Neural progenitor cell (in vitro differentiated cells): Measurements from ENCODE around the gene LHCGR. TPM values are rescaled to one million over a fixed set of nuclear protein-coding genes. Genes with fewer than 3 reads are reported as not detected.

Source experiments
- DNase-seq: peaks from one replicate; pipeline ENCODE4 v3.0.0-alpha.2; 2016; ENCODE audit warnings: low spot score
- H2AFZ ChIP-seq: fragments of 200-600 bp; sonication (generic); replicated peaks from 2 replicates; pipeline ENCODE4 v1.6.1; 2016; ENCODE audit warnings: antibody characterized with exemption
- H3F3A ChIP-seq: fragments of 200-600 bp; sonication (generic); 2 replicates; pipeline ENCODE4 v1.6.1; 2016; ENCODE audit warnings: antibody characterized with exemption, low read depth
- H3K27ac ChIP-seq: fragments of 200-600 bp; sonication (generic); 2 replicates; pipeline ENCODE4 v1.5.1; 2016; ENCODE audit warnings: mild to moderate bottlenecking
- H3K27me3 ChIP-seq: fragments of 200-600 bp; sonication (generic); 2 replicates; pipeline ENCODE4 v1.6.1; 2016; ENCODE audit warnings: mild to moderate bottlenecking, moderate library complexity
- H3K36me3 ChIP-seq: fragments of 200-600 bp; sonication (generic); 2 replicates; pipeline ENCODE4 v1.5.1; 2016
- H3K4me1 ChIP-seq: fragments of 200-600 bp; sonication (generic); 2 replicates; pipeline ENCODE4 v1.6.1; 2016; ENCODE audit warnings: mixed run types
- H3K4me2 ChIP-seq: fragments of 200-600 bp; sonication (generic); 2 replicates; pipeline ENCODE4 v1.6.1; 2016
- H3K4me3 ChIP-seq: fragments of 200-600 bp; sonication (generic); 2 replicates; pipeline ENCODE4 v1.5.1; 2016
- H3K79me2 ChIP-seq: fragments of 200-600 bp; sonication (generic); 2 replicates; pipeline ENCODE4 v1.6.1; 2016; ENCODE audit warnings: low read depth
- H3K9ac ChIP-seq: fragments of 200-600 bp; sonication (generic); 2 replicates; pipeline ENCODE4 v1.6.1; 2016
- H3K9me3 ChIP-seq: fragments of 200-600 bp; sonication (generic); 2 replicates; pipeline ENCODE4 v1.5.1; 2016; ENCODE audit warnings: low read depth
- H4K20me1 ChIP-seq: fragments of 200-600 bp; sonication (generic); 2 replicates; pipeline ENCODE4 v1.6.1; 2016; ENCODE audit warnings: low read depth
- H3K27ac Mint-ChIP-seq: 3 replicates; pipeline ENCODE4 v1.8.0; 2021; ENCODE audit warnings: mixed read lengths
- H3K27me3 Mint-ChIP-seq: 2 replicates; pipeline ENCODE4 v1.8.0; 2022; ENCODE audit warnings: low read depth, mild to moderate bottlenecking, inconsistent platforms, moderate library complexity, mixed read lengths; ENCODE audit not compliant: insufficient read depth
- H3K36me3 Mint-ChIP-seq: 3 replicates; pipeline ENCODE4 v1.8.0; 2021; ENCODE audit warnings: mixed read lengths
- H3K4me1 Mint-ChIP-seq: 3 replicates; pipeline ENCODE4 v1.8.0; 2021; ENCODE audit warnings: mixed read lengths
- H3K4me3 Mint-ChIP-seq: 3 replicates; pipeline ENCODE4 v1.8.0; 2021; ENCODE audit warnings: mild to moderate bottlenecking, moderate library complexity, mixed read lengths
- H3K9me3 Mint-ChIP-seq: 3 replicates; pipeline ENCODE4 v1.8.0; 2020; ENCODE audit warnings: mixed read lengths
- EZH2 ChIP-seq: fragments of 200-600 bp; sonication (generic); IDR thresholded peaks from 2 replicates; pipeline ENCODE4 v1.6.1; 2017; ENCODE audit warnings: antibody characterized with exemption, mild to moderate bottlenecking, moderate library complexity
- EZH2phosphoT487 ChIP-seq: fragments of 200-600 bp; sonication (generic); IDR thresholded peaks from 2 replicates; pipeline ENCODE4 v1.6.1; 2017; ENCODE audit warnings: antibody characterized with exemption
- total RNA-seq: library from RNA; depleted of rRNA; stranded (reverse); fragments of >200 nt; gene quantifications from 2 replicates; pipeline ENCODE4 v1.2.3, GENCODE V29; 2015; ENCODE audit warnings: low replicate concordance
- TF ChIP-seq, protein P1 (sequence below): fragments of 200-600 bp; sonication (generic); IDR thresholded peaks from 2 replicates; pipeline ENCODE4 v1.5.1; 2017; ENCODE audit warnings: antibody characterized with exemption, mild to moderate bottlenecking

LHCGR gene
- total RNA-seq, 1 donor from 2014 or later: not detected

DNA sequence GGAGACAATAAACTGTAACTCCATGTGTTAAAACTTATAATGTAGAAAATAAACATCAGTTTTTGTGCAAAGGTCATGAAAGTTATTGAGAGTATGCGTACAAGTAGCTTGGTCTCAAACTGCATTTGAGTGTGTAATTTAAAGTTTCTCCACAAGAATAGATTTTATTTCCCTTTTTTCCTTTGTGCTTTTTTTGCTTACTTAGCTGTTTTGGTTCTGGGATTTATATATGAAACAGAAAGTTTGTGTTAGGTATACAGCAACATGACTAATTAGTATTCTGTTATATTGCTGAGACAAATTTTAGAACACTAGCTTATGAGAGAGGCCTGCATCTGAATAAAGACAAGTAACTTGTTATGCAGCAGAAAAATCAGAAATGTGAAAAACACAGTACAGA lies 70.4 kb downstream of the LHCGR start:
- no peaks in the 10 kb centered on the region for H3K4me1 ChIP-seq
- H3K4me1 Mint-ChIP-seq: no peaks in the 10 kb centered on the region
- H3K4me3 Mint-ChIP-seq: no peak overlapping the region
- no peaks in the 10 kb centered on the region for H3K9me3 ChIP-seq
- H3K4me3 ChIP-seq: no peak overlapping the region
- H2AFZ ChIP-seq: no peak overlapping the region
- no peaks in the 10 kb centered on the region for H3K79me2 ChIP-seq
- no peaks in the 10 kb centered on the region for H3K36me3 ChIP-seq
- no peak overlapping the region for H3K9ac ChIP-seq
- TF ChIP-seq, protein P1, sequence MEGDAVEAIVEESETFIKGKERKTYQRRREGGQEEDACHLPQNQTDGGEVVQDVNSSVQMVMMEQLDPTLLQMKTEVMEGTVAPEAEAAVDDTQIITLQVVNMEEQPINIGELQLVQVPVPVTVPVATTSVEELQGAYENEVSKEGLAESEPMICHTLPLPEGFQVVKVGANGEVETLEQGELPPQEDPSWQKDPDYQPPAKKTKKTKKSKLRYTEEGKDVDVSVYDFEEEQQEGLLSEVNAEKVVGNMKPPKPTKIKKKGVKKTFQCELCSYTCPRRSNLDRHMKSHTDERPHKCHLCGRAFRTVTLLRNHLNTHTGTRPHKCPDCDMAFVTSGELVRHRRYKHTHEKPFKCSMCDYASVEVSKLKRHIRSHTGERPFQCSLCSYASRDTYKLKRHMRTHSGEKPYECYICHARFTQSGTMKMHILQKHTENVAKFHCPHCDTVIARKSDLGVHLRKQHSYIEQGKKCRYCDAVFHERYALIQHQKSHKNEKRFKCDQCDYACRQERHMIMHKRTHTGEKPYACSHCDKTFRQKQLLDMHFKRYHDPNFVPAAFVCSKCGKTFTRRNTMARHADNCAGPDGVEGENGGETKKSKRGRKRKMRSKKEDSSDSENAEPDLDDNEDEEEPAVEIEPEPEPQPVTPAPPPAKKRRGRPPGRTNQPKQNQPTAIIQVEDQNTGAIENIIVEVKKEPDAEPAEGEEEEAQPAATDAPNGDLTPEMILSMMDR: no peak
- TF ChIP-seq EZH2phosphoT487: no peak
- no peak for TF ChIP-seq EZH2
- no peaks in the 10 kb centered on the region for H3K9me3 Mint-ChIP-seq
- H3K27me3 ChIP-seq: no peaks in the 10 kb centered on the region
- H4K20me1 ChIP-seq: no peaks in the 10 kb centered on the region
- H3K27ac Mint-ChIP-seq: no peak overlapping the region
- no peak for DNase-seq
- H3K36me3 Mint-ChIP-seq: no peaks in the 10 kb centered on the region
- H3K4me2 ChIP-seq: no peak overlapping the region
- no peaks in the 10 kb centered on the region for H3K27me3 Mint-ChIP-seq
- no peaks in the 10 kb centered on the region for H3F3A ChIP-seq
- no peak overlapping the region for H3K27ac ChIP-seq

- no peaks in the 10 kb centered on the region for H3K36me3 ChIP-seq
- peaks cover 7% of the 10 kb centered on the region for H3K4me1 ChIP-seq
- H3K27me3 ChIP-seq: no peaks in the 10 kb centered on the region
- H4K20me1 ChIP-seq: no peaks in the 10 kb centered on the region
- no peak overlapping the region for H3K4me3 Mint-ChIP-seq
- no peak overlapping the region for H3K27ac ChIP-seq
- H3K9ac ChIP-seq: no peak overlapping the region
- no peak for DNase-seq
- H3K4me3 ChIP-seq: no peak overlapping the region
- H3K9me3 ChIP-seq: peaks cover 4% of the 10 kb centered on the region
- no peaks in the 10 kb centered on the region for H3K27me3 Mint-ChIP-seq
- H3K36me3 Mint-ChIP-seq: no peaks in the 10 kb centered on the region
- no peak overlapping the region for H2AFZ ChIP-seq
- peaks cover 2% of the 10 kb centered on the region for H3K4me1 Mint-ChIP-seq
- no peak for TF ChIP-seq EZH2phosphoT487
- TF ChIP-seq EZH2: no peak
- H3K4me2 ChIP-seq: no peak overlapping the region
- H3K27ac Mint-ChIP-seq: no peak overlapping the region
- H3K9me3 Mint-ChIP-seq: peaks cover 8% of the 10 kb centered on the region
- H3F3A ChIP-seq: no peaks in the 10 kb centered on the region
- H3K79me2 ChIP-seq: no peaks in the 10 kb centered on the region
Measured at GRCh38 chr2:48677450-48677849, 78.1 kb downstream of the LHCGR start.

DNA sequence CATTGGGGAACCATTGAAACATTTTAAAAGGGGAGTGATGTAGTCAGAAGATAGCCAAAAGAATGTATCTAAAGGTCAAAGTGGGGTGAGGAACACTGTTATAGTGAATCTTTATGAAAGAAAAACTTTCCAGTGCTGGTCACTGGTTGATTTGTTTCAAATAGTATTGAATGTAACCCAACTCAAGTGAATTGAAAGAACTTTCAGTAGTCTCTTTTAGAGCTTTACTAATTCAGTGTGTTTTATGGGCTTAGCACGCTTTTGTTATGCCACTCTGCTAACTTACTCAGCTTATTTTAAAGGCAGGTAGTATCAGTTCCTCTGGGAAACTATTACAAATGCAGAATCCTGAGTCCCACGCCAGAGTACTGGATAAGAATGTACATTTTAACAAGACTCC lies 80.6 kb downstream of the LHCGR start:
- Histone ChIP-seq H3K9ac (no peak overlapping the region), H3K4me3 (no peak overlapping the region), H3K36me3 (no peaks in the 10 kb centered on the region), H4K20me1 (no peaks in the 10 kb centered on the region), H3F3A (no peaks in the 10 kb centered on the region), H3K79me2 (no peaks in the 10 kb centered on the region), H3K4me1 (peaks cover 7% of the 10 kb centered on the region), H2AFZ (no peak overlapping the region), H3K9me3 (peaks cover 4% of the 10 kb centered on the region), H3K4me2 (peak overlapping the region; percentile 8), H3K27ac (no peak overlapping the region), H3K27me3 (no peaks in the 10 kb centered on the region)
- Mint-ChIP-seq H3K4me3 (no peak overlapping the region), H3K27ac (no peak overlapping the region), H3K36me3 (no peaks in the 10 kb centered on the region), H3K27me3 (peaks cover 3% of the 10 kb centered on the region), H3K4me1 (peaks cover 2% of the 10 kb centered on the region), H3K9me3 (peaks cover 13% of the 10 kb centered on the region)
- TF ChIP-seq, protein P1: no peak
- TF ChIP-seq EZH2 (no peak), EZH2phosphoT487 (no peak)
- no peak for DNase-seq

- H3K9ac ChIP-seq: no peak overlapping the region
- peaks cover 7% of the 10 kb centered on the region for H3K4me1 ChIP-seq
- peaks cover 3% of the 10 kb centered on the region for H3K27me3 Mint-ChIP-seq
- no peaks in the 10 kb centered on the region for H3K36me3 ChIP-seq
- no peak overlapping the region for H3K4me3 Mint-ChIP-seq
- no peaks in the 10 kb centered on the region for H3F3A ChIP-seq
- no peak overlapping the region for H2AFZ ChIP-seq
- TF ChIP-seq EZH2phosphoT487: no peak
- TF ChIP-seq, protein P1: no peak
- no peak for TF ChIP-seq EZH2
- H3K4me3 ChIP-seq: no peak overlapping the region
- no peak overlapping the region for H3K27ac ChIP-seq
- H3K27ac Mint-ChIP-seq: no peak overlapping the region
- no peaks in the 10 kb centered on the region for H3K27me3 ChIP-seq
- peaks cover 4% of the 10 kb centered on the region for H3K9me3 ChIP-seq
- no peaks in the 10 kb centered on the region for H4K20me1 ChIP-seq
- peaks cover 2% of the 10 kb centered on the region for H3K4me1 Mint-ChIP-seq
- no peaks in the 10 kb centered on the region for H3K36me3 Mint-ChIP-seq
- DNase-seq: no peak
- no peaks in the 10 kb centered on the region for H3K79me2 ChIP-seq
- H3K9me3 Mint-ChIP-seq: peaks cover 13% of the 10 kb centered on the region
- H3K4me2 ChIP-seq: no peak overlapping the region
Measured at GRCh38 chr2:48673581-48673980, 81.9 kb downstream of the LHCGR start.
